Breast epithelium (tissue), 4 donors: Measurements from ENCODE around the gene ARPC2. TPM values are rescaled to one million over a fixed set of nuclear protein-coding genes. Genes with fewer than 3 reads are reported as not detected.

Experiments
- DNase-seq, 2 donors: peaks; one replicate each; pipeline ENCODE4 v3.0.0-alpha.2; 2019; ENCODE audit warnings: low spot score in 2 of 2
- H3K27ac ChIP-seq, 2 donors: fragments of 200-600 bp; sonication (generic) in 1 of 2; one replicate each; pipeline ENCODE4 v1.5.1; 2016 to 2019; ENCODE audit warnings: mild to moderate bottlenecking in 1 of 2
- H3K27me3 ChIP-seq, 2 donors: fragments of 200-600 bp; sonication (generic) in 1 of 2; one replicate each; pipeline versions ENCODE4 v1.5.1 to v1.6.0; 2017 to 2019; ENCODE audit warnings: control low read depth in 1 of 2, mild to moderate bottlenecking in 1 of 2
- H3K36me3 ChIP-seq: fragments of 200-600 bp; one replicate; pipeline ENCODE4 v1.5.1; 2019
- H3K4me1 ChIP-seq, 2 donors: fragments of 200-600 bp; sonication (generic); one replicate each; pipeline ENCODE4 v1.5.1; 2016 to 2019; ENCODE audit warnings: control low read depth in 1 of 2
- H3K4me3 ChIP-seq, 3 donors: fragments of 200-600 bp; sonication (generic); 1 replicate in 2 of 3; 2 replicates in 1 of 3; pipeline ENCODE4 v1.5.1; 2016 to 2019; ENCODE audit warnings: mild to moderate bottlenecking in 3 of 3, moderate library complexity in 2 of 3
- H3K9me3 ChIP-seq, 2 donors: fragments of 200-600 bp; sonication (generic) in 1 of 2; one replicate each; pipeline ENCODE4 v1.5.1; 2016 to 2019; ENCODE audit warnings: control low read depth in 1 of 2
- CTCF ChIP-seq, 3 donors: fragments of 450-650 bp; IDR thresholded peaks; one replicate each; pipeline ENCODE4 v1.5.1; 2016 to 2017; ENCODE audit warnings: antibody characterized with exemption in 3 of 3, mild to moderate bottlenecking in 3 of 3, moderate library complexity in 3 of 3
- POLR2A ChIP-seq: fragments of 450-650 bp; IDR thresholded peaks from one replicate; pipeline ENCODE4 v1.6.1; 2016; ENCODE audit warnings: antibody characterized with exemption, mild to moderate bottlenecking, moderate library complexity
- POLR2AphosphoS5 ChIP-seq, 3 donors: sonication (generic); formaldehyde crosslinking; IDR thresholded peaks; one replicate each; pipeline ENCODE4 v1.6.1; 2017; ENCODE audit warnings: antibody characterized with exemption in 3 of 3
- intact Hi-C: fragments of 100-400 bp; cut with DNase I; formaldehyde crosslinking; loops from one replicate; pipeline ENCODE4 v1.15.1; 2023; ENCODE audit warnings: low total_unique reads
- total RNA-seq, 3 donors: library from RNA; depleted of rRNA; stranded (reverse); fragments of >200 nt; gene quantifications; one replicate each; pipeline ENCODE4 v1.1.0, GENCODE V29; 2016

ARPC2 gene
- total RNA-seq, 3 donors from 2014 or later: 212 to 336 (median 248) TPM

GRCh38 chr2:218235017-218235416 lies 18.0 kb downstream of the ARPC2 start:
- intact Hi-C loops: no loop called here
- H3K27ac ChIP-seq: no peak overlapping the region
- TF ChIP-seq POLR2A: no peak
- no peak for TF ChIP-seq POLR2AphosphoS5 (IDR thresholded peaks at IDR 0.05)
- TF ChIP-seq CTCF (IDR thresholded peaks at IDR 0.05): no peak

DNA sequence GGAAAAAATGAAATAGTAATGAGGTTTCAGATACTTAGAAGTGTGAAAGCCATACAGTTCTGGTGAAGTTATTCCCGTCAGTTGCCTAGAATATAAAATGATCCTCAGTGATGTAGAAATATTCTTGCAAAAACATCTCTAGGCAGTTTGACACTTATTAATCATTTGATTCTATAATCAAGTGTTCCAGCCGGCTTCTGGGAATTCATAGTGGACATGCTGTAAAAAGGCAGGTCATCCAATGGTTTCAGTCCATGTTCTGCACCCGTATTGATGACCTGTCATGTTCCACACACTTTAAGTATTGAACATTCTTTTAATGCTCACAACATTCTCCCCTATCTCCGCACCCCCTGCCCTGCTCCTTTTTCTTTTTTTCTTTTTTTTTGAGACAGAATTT lies 19.8 kb downstream of the ARPC2 start:
- Histone ChIP-seq H3K27ac (no peak overlapping the region), H3K9me3 (no peaks in the 10 kb centered on the region), H3K27me3 (no peaks in the 10 kb centered on the region), H3K36me3 (no peaks in the 10 kb centered on the region), H3K4me3 (no peak overlapping the region), H3K4me1 (no peaks in the 10 kb centered on the region)
- intact Hi-C loops: loop anchor here (1.0 kb wide), 1 partner anchor 20 kb away; the partner anchor contains the start of gene ARPC2
- TF ChIP-seq POLR2AphosphoS5 (IDR thresholded peaks at IDR 0.05) (no peak), POLR2A (no peak), CTCF (IDR thresholded peaks at IDR 0.05) (no peak)
- no peak for DNase-seq

More at GRCh38 chr2:218235017-218235416, 18.0 kb downstream of the ARPC2 start:
- Histone ChIP-seq H3K9me3 (no peaks in the 10 kb centered on the region), H3K27me3 (no peaks in the 10 kb centered on the region), H3K4me3 (no peak overlapping the region), H3K4me1 (no peaks in the 10 kb centered on the region), H3K36me3 (no peaks in the 10 kb centered on the region)
- no peak for DNase-seq

DNA sequence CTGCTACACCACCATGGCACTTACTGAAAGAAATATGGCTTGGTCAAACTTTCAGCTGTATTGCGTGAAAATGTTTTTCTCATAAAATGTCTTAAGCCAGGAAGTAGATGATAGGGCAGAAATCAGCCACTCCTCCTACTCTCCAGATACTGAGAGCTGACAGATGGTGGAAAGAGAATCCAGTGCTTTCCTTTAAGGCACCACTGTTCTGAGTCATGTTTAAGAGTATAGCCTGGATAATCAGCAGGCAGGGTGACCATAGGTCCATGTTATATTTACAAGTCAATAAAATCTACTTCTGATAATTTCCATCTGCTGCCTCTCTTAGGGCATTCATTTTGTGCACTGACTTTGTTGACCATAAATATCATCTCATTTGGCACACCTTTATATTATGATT lies 21.9 kb downstream of the ARPC2 start:
- intact Hi-C loops: no loop called here
- TF ChIP-seq POLR2AphosphoS5 (IDR thresholded peaks at IDR 0.05): no peak
- no peak for TF ChIP-seq POLR2A
- no peak for TF ChIP-seq CTCF (IDR thresholded peaks at IDR 0.05)
- Histone ChIP-seq H3K27me3 (no peaks in the 10 kb centered on the region), H3K36me3 (no peaks in the 10 kb centered on the region), H3K27ac (no peak overlapping the region), H3K4me3 (no peak overlapping the region), H3K9me3 (no peaks in the 10 kb centered on the region), H3K4me1 (no peaks in the 10 kb centered on the region)
- DNase-seq: no peak

- Histone ChIP-seq H3K4me3 (no peak overlapping the region), H3K27me3 (no peaks in the 10 kb centered on the region), H3K36me3 (peaks cover 4% of the 10 kb centered on the region), H3K4me1 (no peaks in the 10 kb centered on the region), H3K27ac (no peak overlapping the region), H3K9me3 (no peaks in the 10 kb centered on the region)
- no peak for TF ChIP-seq CTCF (IDR thresholded peaks at IDR 0.05)
- TF ChIP-seq POLR2A: no peak
- no peak for TF ChIP-seq POLR2AphosphoS5 (IDR thresholded peaks at IDR 0.05)
- no peak for DNase-seq
- intact Hi-C loops: no loop called here
Observed at GRCh38 chr2:218244204-218244603, 27.2 kb downstream of the ARPC2 start.

DNA sequence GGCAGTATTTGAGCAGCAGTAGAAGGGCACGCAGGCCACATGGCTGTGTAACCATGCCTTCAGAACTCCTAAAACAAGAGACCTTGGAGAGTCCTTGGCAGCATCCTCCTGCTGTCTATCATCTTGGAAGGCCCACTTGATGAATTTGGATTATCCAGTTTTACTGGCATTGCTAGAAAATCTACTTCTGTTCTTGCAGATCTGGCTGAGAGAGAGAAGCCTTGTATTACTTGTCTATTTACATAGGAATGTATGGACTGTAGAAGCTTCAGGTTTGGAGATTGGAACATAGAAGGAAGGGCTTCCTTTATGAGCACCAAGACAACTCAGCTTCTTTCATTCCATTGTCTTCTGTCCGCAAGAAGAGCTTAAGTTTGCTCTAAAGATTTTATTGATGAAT lies 27.7 kb downstream of the ARPC2 start:
- peaks cover 4% of the 10 kb centered on the region for H3K36me3 ChIP-seq
- intact Hi-C loops: no loop called here

More for the DNA sequence above, 27.7 kb downstream of the ARPC2 start:
- no peak for DNase-seq
- Histone ChIP-seq H3K9me3 (no peaks in the 10 kb centered on the region), H3K27ac (no peak overlapping the region), H3K4me3 (no peak overlapping the region), H3K27me3 (no peaks in the 10 kb centered on the region), H3K4me1 (no peaks in the 10 kb centered on the region)
- TF ChIP-seq POLR2AphosphoS5 (IDR thresholded peaks at IDR 0.05): no peak
- TF ChIP-seq CTCF (IDR thresholded peaks at IDR 0.05): no peak
- no peak for TF ChIP-seq POLR2A
